ENCODE data around the gene CYP46A1. TPM values are rescaled to one million over a fixed set of nuclear protein-coding genes. Genes with fewer than 3 reads are reported as not detected.
"Not testable (repeated sequence)": the region's sequence is repeated elsewhere in the genome, so short reads cannot be mapped to it uniquely, and the experiment has no call there.

CYP46A1 gene
- total and polyA plus RNA-seq, 12 donors = 0.67 to 5.9 (median 2.1) TPM

DNA sequence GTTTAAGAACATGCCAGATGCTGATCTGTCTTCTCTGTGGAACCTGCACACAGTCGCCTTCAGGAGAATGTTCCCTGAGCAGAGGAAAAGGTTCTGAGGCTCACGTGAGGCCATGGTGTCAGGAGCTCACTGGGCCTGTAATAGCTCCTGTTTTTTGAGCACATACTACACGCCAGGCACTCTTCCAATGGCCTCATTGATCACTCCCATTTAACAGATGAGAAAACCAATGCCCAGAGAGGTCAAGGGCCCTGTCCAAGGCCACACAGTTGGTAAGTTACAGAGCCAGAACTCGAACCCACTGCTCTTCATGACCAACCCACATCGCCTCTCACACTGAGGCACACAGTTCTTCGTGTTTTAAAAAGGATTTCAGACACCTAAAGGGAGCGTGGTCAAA is 46.5 kb upstream of the CYP46A1 start:
- TF ChIP-seq, protein P1, sequence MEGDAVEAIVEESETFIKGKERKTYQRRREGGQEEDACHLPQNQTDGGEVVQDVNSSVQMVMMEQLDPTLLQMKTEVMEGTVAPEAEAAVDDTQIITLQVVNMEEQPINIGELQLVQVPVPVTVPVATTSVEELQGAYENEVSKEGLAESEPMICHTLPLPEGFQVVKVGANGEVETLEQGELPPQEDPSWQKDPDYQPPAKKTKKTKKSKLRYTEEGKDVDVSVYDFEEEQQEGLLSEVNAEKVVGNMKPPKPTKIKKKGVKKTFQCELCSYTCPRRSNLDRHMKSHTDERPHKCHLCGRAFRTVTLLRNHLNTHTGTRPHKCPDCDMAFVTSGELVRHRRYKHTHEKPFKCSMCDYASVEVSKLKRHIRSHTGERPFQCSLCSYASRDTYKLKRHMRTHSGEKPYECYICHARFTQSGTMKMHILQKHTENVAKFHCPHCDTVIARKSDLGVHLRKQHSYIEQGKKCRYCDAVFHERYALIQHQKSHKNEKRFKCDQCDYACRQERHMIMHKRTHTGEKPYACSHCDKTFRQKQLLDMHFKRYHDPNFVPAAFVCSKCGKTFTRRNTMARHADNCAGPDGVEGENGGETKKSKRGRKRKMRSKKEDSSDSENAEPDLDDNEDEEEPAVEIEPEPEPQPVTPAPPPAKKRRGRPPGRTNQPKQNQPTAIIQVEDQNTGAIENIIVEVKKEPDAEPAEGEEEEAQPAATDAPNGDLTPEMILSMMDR (IDR thresholded peaks at IDR 0.05) = no peak
- no peak for TF ChIP-seq POLR2A (IDR thresholded peaks at IDR 0.05)
- WGBS, 4 donors = 84 to 90% (median 86%) methylated on average over 7 of the region's 7 CpGs
- no peak overlapping the region for H3K4me3 ChIP-seq

DNA sequence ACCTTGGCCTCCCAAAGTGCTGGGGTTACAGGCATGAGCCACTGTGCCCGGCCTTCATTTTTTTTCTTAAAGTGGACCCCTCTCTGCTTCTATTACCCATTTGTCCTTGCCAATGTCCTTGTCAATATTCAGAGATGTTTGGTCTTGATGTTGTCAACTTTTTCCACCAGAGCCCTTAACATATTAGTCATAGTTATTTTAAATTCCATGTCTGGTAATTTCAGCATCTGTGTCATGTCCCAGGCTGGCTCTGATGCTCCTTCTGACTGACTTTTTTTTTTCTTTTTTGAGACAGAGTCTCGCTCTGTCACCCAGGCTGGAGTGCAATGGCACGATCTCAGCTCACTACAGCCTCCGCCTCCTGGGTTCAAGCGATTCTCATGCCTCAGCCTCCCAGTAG is 41.3 kb upstream of the CYP46A1 start:
- H3K36me3 ChIP-seq (replicated peaks in 1 of 2); H3K9me3 ChIP-seq (replicated peaks in 1 of 3); DNase-seq; H3K4me1 ChIP-seq (replicated peaks in 1 of 2); H3K4me3 ChIP-seq; intact Hi-C loops (cut with DNase I); H3K27me3 ChIP-seq: not testable (repeated sequence)
- peak overlapping the region in 1 of 5 donors; percentile 49 for H3K27ac ChIP-seq
- WGBS, 4 donors = 89 to 94% (median 91%) methylated on average over 5 of the region's 5 CpGs

More for the DNA sequence above, 46.5 kb upstream of the CYP46A1 start:
- no peaks in the 10 kb centered on the region for H3K4me1 ChIP-seq (replicated peaks in 1 of 2)
- no peaks in the 10 kb centered on the region for H3K36me3 ChIP-seq (replicated peaks in 1 of 2)
- intact Hi-C loops (cut with DNase I) = no loop called here
- no peak for DNase-seq
- H3K9me3 ChIP-seq (replicated peaks in 1 of 3) = no peaks in the 10 kb centered on the region
- H3K27me3 ChIP-seq = no peaks in the 10 kb centered on the region
- no peak overlapping the region for H3K27ac ChIP-seq

DNA sequence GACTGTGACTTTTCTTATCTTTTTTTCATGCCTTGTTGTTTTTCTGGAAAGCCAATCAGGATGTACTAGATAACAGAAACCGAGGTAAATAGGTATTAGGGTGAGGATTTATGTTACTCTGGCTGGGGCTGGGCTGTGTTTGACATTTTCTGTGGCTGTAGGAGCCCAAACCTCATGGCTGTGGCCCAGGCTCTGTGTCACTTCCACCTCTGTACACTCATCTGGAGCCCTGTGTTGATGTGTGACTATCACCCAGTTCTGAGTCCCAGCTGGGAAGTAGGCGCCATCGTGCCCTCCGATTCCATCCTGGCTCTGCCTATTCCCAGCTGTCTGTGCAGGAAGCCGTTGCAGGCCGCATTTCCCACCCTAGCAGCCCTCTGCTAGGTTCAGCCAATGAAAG is 40.8 kb upstream of the CYP46A1 start:
- H3K27me3 ChIP-seq = peaks cover 4% of the 10 kb centered on the region
- intact Hi-C loops (cut with DNase I) = no loop called here
- no peak overlapping the region for H3K4me3 ChIP-seq
- H3K27ac ChIP-seq = no peak overlapping the region
- no peak for DNase-seq
- peaks cover 0 to 7% of the 10 kb centered on the region in 2 donors for H3K4me1 ChIP-seq (replicated peaks in 1 of 2)
- no peaks in the 10 kb centered on the region for H3K36me3 ChIP-seq (replicated peaks in 1 of 2)
- 58 to 78% (median 71%) methylated on average over 1 to 6 of the region's 6 CpGs for WGBS, 4 donors
- no peak for TF ChIP-seq POLR2A (IDR thresholded peaks at IDR 0.05)
- TF ChIP-seq, protein P1 (IDR thresholded peaks at IDR 0.05) = no peak
- no peaks in the 10 kb centered on the region for H3K9me3 ChIP-seq (replicated peaks in 1 of 3)

DNA sequence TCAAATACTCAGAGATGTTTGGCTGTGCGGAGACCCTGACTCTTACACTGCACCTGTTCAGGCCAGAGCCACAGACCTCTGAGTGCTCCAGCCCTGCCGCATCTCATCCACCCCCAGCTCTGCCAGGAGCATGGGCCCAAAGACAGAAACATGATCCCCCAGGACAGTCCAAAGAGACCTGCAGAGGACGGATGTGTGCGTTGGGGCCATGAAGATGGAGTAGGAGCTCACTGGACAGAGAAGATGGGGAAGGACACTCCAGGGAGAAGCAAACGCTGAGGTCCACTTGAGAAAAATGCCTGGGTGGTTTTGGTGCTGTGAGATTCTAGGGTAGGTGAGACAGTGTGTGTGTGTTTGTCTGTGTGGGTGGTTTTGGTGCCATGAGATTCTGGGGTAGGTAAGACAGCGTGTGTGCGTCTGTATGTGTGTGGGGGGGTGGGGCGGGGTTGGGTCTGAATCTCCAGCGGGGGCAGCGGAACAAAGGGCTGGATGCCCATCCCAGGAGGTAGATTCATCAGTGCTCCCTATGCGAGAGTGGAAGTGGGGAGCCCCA is 40.0 kb upstream of the CYP46A1 start:
- peaks cover 4% of the 10 kb centered on the region for H3K27me3 ChIP-seq
- no peak for TF ChIP-seq POLR2A (IDR thresholded peaks at IDR 0.05)
- TF ChIP-seq, protein P1 (IDR thresholded peaks at IDR 0.05) = no peak
- peaks cover 0 to 7% of the 10 kb centered on the region in 2 donors for H3K4me1 ChIP-seq (replicated peaks in 1 of 2)
- H3K9me3 ChIP-seq (replicated peaks in 1 of 3) = no peaks in the 10 kb centered on the region
- intact Hi-C loops (cut with DNase I) = no loop called here
- no peaks in the 10 kb centered on the region for H3K36me3 ChIP-seq (replicated peaks in 1 of 2)
- H3K4me3 ChIP-seq = no peak overlapping the region
- 90 to 100% (median 92%) methylated on average over 8 to 11 of the region's 11 CpGs for WGBS, 4 donors
- DNase-seq = no peak
- H3K27ac ChIP-seq = no peak overlapping the region
